Renal cortex interstitium (tissue), 3 donors: ENCODE measurements around the gene ARMC2. TPM values are rescaled to one million over a fixed set of nuclear protein-coding genes. Genes with fewer than 3 reads are reported as not detected.

Experiments
- polyA plus RNA-seq, 3 donors: library from polyadenylated mRNA; unstranded; fragments of 120-200 nt; gene quantifications; one replicate each; pipeline ENCODE4 v1.2.1, GENCODE V29; 2013; ENCODE audit not compliant: insufficient read length in 3 of 3

Gene ARMC2
- polyA plus RNA-seq, 3 donors = 9.7 to 14.8 (median 14.3) TPM

Other genes starting within 250 kb of the ARMC2 start
- gene SESN1, start 246.4 kb downstream of the ARMC2 start, polyA plus RNA-seq = 10 to 100 TPM; 23.5 to 27.2 (median 26.2) TPM
- gene CEP57L1, start 247.1 kb downstream of the ARMC2 start, polyA plus RNA-seq = 10 to 100 TPM; 22.6 to 25.4 (median 24.5) TPM